Transverse colon (tissue), 3 donors: ENCODE results near the gene KLHL13.

Source experiments
- CTCF ChIP-seq, 5 experiments: fragments of 200-600 bp in 3 of 5; fragments of 450-650 bp in 2 of 5; sonication (generic) in 3 of 5; IDR thresholded peaks; 1 replicate in 2 of 5; 2 replicates in 3 of 5; pipeline ENCODE4 v1.5.1; 2016 to 2017; ENCODE audit warnings: antibody characterized with exemption in 5 of 5, inconsistent platforms in 3 of 5, mild to moderate bottlenecking in 2 of 5, moderate library complexity in 1 of 5
- POLR2A ChIP-seq: fragments of 450-650 bp; IDR thresholded peaks from one replicate; pipeline ENCODE4 v1.6.1; 2016; ENCODE audit warnings: antibody characterized with exemption, mild to moderate bottlenecking, moderate library complexity

GRCh38 chrX:118062817-118063615, 53.6 kb downstream of the KLHL13 start:
- TF ChIP-seq POLR2A (no peak), CTCF (IDR thresholded peaks at IDR 0.05) (no peak)
